ENCODE measurements around the gene RARRES1.

Gene RARRES1

DNA sequence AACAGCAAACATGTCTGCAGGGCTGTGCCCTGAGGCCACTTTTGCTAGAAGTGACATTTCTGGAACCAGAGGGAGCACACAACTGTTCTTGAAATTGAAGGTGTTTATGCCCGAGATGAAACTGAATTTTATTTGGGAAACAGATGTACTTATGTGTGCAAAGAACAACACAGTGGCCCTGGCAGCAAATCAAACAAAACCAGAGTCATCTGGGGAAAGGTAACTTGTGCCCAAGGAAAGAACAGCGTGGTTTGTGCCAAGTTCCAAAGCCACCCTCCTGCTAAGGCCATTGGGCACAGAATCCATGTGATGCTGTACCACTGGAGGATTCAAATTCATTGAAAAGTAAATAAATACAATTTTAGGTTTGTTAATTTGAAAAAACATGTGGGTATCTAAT lies 31.2 kb upstream of the RARRES1 start:
- DNase-seq = no peak

DNA sequence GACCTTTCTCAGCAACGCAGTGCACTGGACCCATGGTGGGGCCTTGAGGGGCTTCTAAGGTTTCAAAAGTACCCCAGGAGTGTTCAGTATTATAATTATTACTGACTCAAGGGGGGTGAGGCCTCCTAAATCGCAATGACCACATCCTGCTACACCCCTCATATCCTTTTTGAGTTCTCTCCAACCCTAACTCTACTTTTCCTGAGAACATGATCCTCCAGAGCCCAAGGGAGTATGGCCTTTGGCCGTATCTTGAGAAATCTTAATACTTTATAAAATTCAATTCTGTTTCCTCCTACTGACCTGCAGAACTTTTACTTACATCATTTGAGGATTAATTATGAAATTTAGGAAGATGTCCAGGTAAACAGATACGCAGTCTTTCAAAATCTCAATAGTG lies 30.4 kb upstream of the RARRES1 start:
- DNase-seq = no peak

GRCh38 chr3:158761350-158761749 lies 29.1 kb upstream of the RARRES1 start:
- DNase-seq = no peak

- no peak for DNase-seq
Measured at GRCh38 chr3:158755421-158755820, 23.2 kb upstream of the RARRES1 start.

GRCh38 chr3:158753854-158754253 lies 21.6 kb upstream of the RARRES1 start:
- no peak for DNase-seq

- no peak for DNase-seq
Measured at GRCh38 chr3:158751316-158751715, 19.1 kb upstream of the RARRES1 start.

- no peak for DNase-seq
Measured at GRCh38 chr3:158750016-158750415, 17.8 kb upstream of the RARRES1 start.

- no peak for DNase-seq
Measured at GRCh38 chr3:158749526-158749925, 17.3 kb upstream of the RARRES1 start.

GRCh38 chr3:158748237-158748828 lies 16.1 kb upstream of the RARRES1 start:
- DNase-seq = no peak

DNA sequence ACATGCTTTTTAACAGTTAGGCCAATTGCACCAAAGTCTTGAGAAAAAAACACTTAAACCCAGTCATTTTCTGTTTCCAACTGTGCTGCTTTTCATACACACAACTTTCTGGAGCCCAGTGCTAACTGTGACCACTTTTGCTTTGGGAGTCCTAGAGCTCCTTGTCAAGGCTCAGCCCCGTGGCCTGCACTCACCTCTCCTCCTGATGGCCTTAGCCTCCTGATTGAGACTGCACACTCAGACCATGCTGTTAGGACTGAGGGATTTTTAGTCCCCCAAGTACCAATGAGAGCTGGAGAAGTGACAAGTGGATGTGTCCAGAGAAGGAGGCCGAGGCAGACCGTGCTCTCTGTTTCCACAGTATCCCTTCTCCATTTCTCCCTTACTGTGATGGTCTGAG lies 15.2 kb upstream of the RARRES1 start:
- DNase-seq = no peak

- DNase-seq = no peak
Measured at GRCh38 chr3:158745551-158745950, 13.3 kb upstream of the RARRES1 start.

GRCh38 chr3:158744567-158745288 lies 12.5 kb upstream of the RARRES1 start:
- no peak for DNase-seq

DNA sequence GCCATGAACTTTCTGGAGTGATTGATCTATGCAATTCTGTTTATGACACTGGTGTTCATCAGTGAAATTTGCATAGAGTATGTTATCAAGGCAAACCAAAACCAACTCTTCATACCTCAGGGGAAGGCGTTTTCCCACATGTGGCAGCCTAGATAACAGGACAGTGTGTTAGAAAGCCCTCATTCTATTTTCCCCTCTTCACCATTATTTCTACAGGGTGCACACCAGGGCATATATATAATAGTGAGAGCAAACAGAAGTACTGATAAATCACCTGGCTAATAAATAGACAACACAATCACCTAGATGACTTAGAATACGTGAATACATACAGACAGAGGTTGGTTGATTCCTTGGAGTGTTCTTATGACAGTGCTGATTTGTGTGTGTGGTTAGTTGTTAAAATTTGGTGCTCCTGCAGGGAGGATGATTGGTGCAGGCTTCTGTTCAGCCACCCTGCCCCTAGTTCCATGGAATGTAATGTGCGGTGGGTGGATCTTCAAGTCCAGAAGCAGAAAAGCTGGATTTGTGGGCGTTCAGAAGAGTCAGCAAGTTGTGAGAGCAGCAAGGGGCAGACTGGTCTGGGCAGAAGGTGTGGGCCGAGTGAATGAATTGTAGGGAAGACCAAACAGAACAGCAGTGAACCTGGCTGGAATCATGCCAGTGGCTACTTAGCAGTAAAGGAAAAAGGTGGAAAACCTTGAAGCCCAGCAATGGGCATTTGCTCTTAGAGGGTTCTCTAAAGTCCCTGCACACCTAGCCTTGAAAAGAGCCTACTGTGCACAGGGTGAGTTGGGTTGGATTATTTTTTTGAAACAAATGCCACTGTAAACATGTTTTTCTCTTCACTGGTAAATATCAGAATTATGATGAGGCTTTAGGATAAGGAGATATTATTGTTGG lies 11.7 kb upstream of the RARRES1 start:
- no peak for DNase-seq

- no peak for DNase-seq
Measured at GRCh38 chr3:158742871-158743663, 10.8 kb upstream of the RARRES1 start.

GRCh38 chr3:158739661-158740060 lies 7.4 kb upstream of the RARRES1 start:
- no peak for DNase-seq

DNA sequence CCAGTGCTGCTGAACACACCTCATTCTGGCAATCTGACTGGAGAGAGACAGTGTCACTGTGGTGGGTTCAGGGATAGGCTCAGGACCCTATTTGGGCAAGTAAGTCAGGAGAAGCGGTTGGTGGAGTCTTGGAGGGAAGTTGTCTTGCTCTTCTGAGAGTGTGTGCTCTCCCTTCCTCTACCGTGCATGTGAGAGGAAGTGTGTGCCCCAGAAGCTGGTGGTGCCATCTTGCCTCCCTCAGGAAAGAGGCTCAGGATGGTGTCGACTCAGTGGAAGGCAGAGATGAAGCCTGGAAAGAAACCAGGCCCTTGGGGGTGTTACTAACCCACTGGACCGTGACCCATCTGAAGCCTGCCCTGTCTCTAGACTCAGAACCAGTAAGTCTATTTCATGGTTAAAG lies 6.8 kb upstream of the RARRES1 start:
- DNase-seq = no peak

DNA sequence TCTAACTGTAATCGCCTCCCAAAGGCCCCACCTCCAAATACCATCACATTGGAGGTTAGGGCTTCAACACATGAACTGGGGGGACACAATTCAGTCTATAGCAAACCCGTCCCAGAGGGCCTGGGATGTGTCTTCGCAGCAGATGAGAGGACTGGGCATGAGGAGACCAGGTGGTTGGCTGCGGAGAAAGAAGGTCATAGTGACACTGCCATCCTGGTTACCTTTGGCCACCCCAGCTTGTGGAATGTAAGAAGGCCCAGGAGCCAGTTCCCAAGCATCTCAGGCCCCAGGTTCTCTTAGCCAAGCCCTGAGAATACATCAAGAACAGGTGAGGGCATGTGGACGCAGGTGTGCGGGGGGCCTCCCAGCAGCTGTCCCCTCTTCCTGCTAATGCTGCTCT lies 6.4 kb upstream of the RARRES1 start:
- DNase-seq = no peak

GRCh38 chr3:158737976-158738615 lies 5.8 kb upstream of the RARRES1 start:
- DNase-seq = no peak

DNA sequence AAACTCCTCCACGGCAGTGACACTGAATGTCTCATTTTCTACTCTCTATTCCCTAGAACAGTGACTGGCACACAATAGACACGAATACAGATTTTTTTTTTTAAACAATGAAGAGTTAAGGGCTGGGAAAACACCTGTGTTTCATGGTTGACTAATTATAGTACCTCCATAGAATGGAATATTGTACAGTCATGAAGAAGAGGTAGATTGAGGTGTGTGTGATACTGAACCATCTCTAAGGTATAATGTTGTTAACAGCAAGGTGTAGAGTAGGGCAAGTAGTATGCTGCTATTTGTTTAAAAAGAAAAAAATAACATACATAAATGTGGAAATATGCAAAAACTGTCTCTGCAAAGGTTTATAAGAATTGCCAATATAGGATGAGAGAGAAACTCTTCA lies 5.2 kb upstream of the RARRES1 start:
- no peak for DNase-seq

GRCh38 chr3:158735296-158736033 lies 3.2 kb upstream of the RARRES1 start:
- DNase-seq = no peak

DNA sequence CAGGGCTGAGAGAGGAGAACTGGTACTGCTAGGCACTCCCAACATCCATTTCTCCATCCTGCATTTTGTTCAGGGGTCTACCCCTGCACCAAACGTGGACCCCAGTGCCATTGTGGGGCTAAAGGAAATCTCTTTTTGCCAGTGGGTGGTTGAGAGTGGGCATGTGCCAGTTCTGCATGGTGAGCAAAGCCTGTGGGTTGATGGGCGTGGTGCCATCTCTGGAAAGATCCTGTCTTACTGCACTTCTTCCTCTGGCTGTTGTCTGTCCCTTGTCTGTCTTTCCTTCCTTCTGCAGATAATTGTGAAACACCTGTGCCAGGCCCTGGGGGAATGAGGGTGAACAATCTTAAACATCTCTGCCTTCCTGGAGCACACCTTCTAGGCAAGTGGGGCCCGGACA lies 1.4 kb upstream of the RARRES1 start:
- DNase-seq = no peak

GRCh38 chr3:158732856-158733200 lies 571 bp upstream of the RARRES1 start:
- no peak for DNase-seq

All from activated effector memory CD4-positive, alpha-beta T cell treated with Interleukin-2 at 50 U/mL for 16 hours (primary cell).